HCT116 (cell line): ENCODE results near the gene CENPP. TPM values are rescaled to one million over a fixed set of nuclear protein-coding genes. Genes with fewer than 3 reads are reported as not detected.

Experiments
- ATAC-seq: fragments of 200-7000 bp; cut with Tn5 transposase; 2 replicates; pipeline ENCODE4 v1.9.1; 2020; ENCODE audit warnings: mild to moderate bottlenecking, moderate library complexity
- BruUV-seq: library from RNA; stranded (reverse); fragments of 400-500 nt; replicated peaks from 2 replicates; lab custom pipeline; 2021; lab: Mats Ljungman, UMichigan
- CTCF ChIA-PET: fragments of 300-600 bp; sonication (Branson Sonifier 250); formaldehyde crosslinking; loops from one replicate; lab custom pipeline; 2021; ENCODE audit warnings: antibody characterized with exemption; lab: Charles Lee
- POLR2A ChIA-PET: fragments of 300-600, 350-600 bp; sonication (Branson Sonifier 250); formaldehyde crosslinking; loops from one replicate; lab custom pipeline; 2021; ENCODE audit warnings: antibody characterized with exemption; lab: Charles Lee
- RAD21 ChIA-PET, 2 experiments: fragments of 300-600 bp; sonication (Branson Sonifier 250); formaldehyde crosslinking; loops; one replicate each; lab custom pipeline; 2023; ENCODE audit warnings: low total read pairs in 2 of 2; ENCODE audit not compliant: uncharacterized antibody in 2 of 2, unreplicated experiment in 2 of 2, low non-redundant PET in 1 of 2; lab: Charles Lee
- DNase-seq: peaks from one replicate; pipeline ENCODE4 v3.0.0-alpha.2; 2010; ENCODE audit warnings: low read depth, low spot score
- H2AFZ ChIP-seq: fragments of 200-600 bp; shearing (Covaris generic), sonication (generic); 2 replicates; pipeline ENCODE4 v1.6.1; 2017; ENCODE audit warnings: low read depth, mixed run types, mixed read lengths, antibody characterized with exemption, low read length; ENCODE audit not compliant: poor library complexity, severe bottlenecking
- H3K27ac ChIP-seq: 2 replicates; pipeline ENCODE4 v1.5.1; 2012; ENCODE audit warnings: low read depth, low read length
- H3K27me3 ChIP-seq: fragments of 200-600 bp; sonication (generic); 2 replicates; pipeline ENCODE4 v1.6.1; 2016; ENCODE audit warnings: mixed run types, low read length, mixed read lengths; ENCODE audit not compliant: insufficient read depth
- H3K36me3 ChIP-seq, 2 experiments: fragments of 200-500 bp in 1 of 2; fragments of 200-600 bp in 1 of 2; sonication (Bioruptor generic) in 1 of 2; sonication (generic) in 1 of 2; 2 replicates each; pipeline versions ENCODE4 v1.5.1 to v1.6.1; 2014 to 2016; ENCODE audit warnings: low read length in 2 of 2, inconsistent platforms in 1 of 2, mixed read lengths in 1 of 2, mixed run types in 1 of 2; ENCODE audit not compliant: insufficient read depth in 2 of 2, control insufficient read depth in 1 of 2
- H3K4me1 ChIP-seq, 2 experiments: fragments of 200-600 bp in 1 of 2; sonication (generic) in 1 of 2; 2 replicates each; pipeline versions ENCODE4 v1.5.1 to v1.6.1; 2012 to 2017; ENCODE audit warnings: low read length in 2 of 2, inconsistent platforms in 1 of 2, mild to moderate bottlenecking in 1 of 2, mixed read lengths in 1 of 2, mixed run types in 1 of 2, moderate library complexity in 1 of 2; ENCODE audit not compliant: insufficient read depth in 2 of 2, control insufficient read depth in 1 of 2
- H3K4me2 ChIP-seq: fragments of 200-600 bp; sonication (generic); 2 replicates; pipeline ENCODE4 v1.6.1; 2017; ENCODE audit warnings: mixed run types, low read length, mixed read lengths
- H3K4me3 ChIP-seq, 2 experiments: fragments of 200-600 bp in 1 of 2; sonication (generic) in 1 of 2; replicated peaks in 1 of 2; 2 replicates each; pipeline ENCODE4 v1.5.1; 2011 to 2016; ENCODE audit warnings: low read length in 2 of 2, control low read depth in 1 of 2, low read depth in 1 of 2, mild to moderate bottlenecking in 1 of 2, mixed read lengths in 1 of 2, mixed run types in 1 of 2
- H3K79me2 ChIP-seq: fragments of 200-600 bp; sonication (generic); 2 replicates; pipeline ENCODE4 v1.6.1; 2017; ENCODE audit warnings: mild to moderate bottlenecking, mixed run types, low read length, moderate library complexity, mixed read lengths; ENCODE audit not compliant: insufficient read depth
- H3K9ac ChIP-seq: fragments of 200-600 bp; sonication (generic); 2 replicates; pipeline ENCODE4 v1.6.1; 2016; ENCODE audit warnings: low read length, mixed read lengths
- H3K9me2 ChIP-seq: fragments of 200-600 bp; sonication (generic), shearing (Covaris generic); 2 replicates; pipeline ENCODE4 v1.6.1; 2017; ENCODE audit warnings: mixed run types, mild to moderate bottlenecking, moderate library complexity; ENCODE audit not compliant: insufficient read depth
- H3K9me3 ChIP-seq, 2 experiments: fragments of 200-500 bp in 1 of 2; fragments of 200-600 bp in 1 of 2; sonication (Bioruptor generic) in 1 of 2; sonication (generic) in 1 of 2; 2 replicates each; pipeline ENCODE4 v1.6.1; 2014 to 2017; ENCODE audit warnings: low read length in 2 of 2, mixed read lengths in 2 of 2, inconsistent platforms in 1 of 2, low read depth in 1 of 2, mild to moderate bottlenecking in 1 of 2, mixed run types in 1 of 2, moderate library complexity in 1 of 2; ENCODE audit not compliant: control insufficient read depth in 1 of 2, insufficient read depth in 1 of 2
- H4K20me1 ChIP-seq: fragments of 200-600 bp; sonication (generic), shearing (Covaris generic); 2 replicates; pipeline ENCODE4 v1.6.1; 2017; ENCODE audit warnings: mixed run types, mild to moderate bottlenecking, moderate library complexity; ENCODE audit not compliant: insufficient read depth
- CBX3 ChIP-seq: IDR thresholded peaks from 2 replicates; pipeline ENCODE4 v1.6.1; 2012; ENCODE audit warnings: low read depth
- CEBPB ChIP-seq: IDR thresholded peaks from 2 replicates; pipeline ENCODE4 v1.6.1; 2012; ENCODE audit warnings: low read depth
- EZH2 ChIP-seq: fragments of 200-600 bp; sonication (generic); IDR thresholded peaks from 2 replicates; pipeline ENCODE4 v1.6.1; 2017; ENCODE audit warnings: antibody characterized with exemption, mixed run types
- EZH2phosphoT487 ChIP-seq: fragments of 200-600 bp; IDR thresholded peaks from 2 replicates; pipeline ENCODE4 v1.6.1; 2018; ENCODE audit warnings: antibody characterized with exemption, borderline replicate concordance
- FOSL1 ChIP-seq: IDR thresholded peaks from 2 replicates; pipeline ENCODE4 v1.6.1; 2012; ENCODE audit warnings: low read depth
- JUND ChIP-seq: IDR thresholded peaks from 2 replicates; pipeline ENCODE4 v1.6.1; 2012
- POLR2AphosphoS5 ChIP-seq: IDR thresholded peaks from 2 replicates; pipeline ENCODE4 v1.6.1; 2011; ENCODE audit warnings: mild to moderate bottlenecking, low read depth, low read length, moderate library complexity
- RAD21 ChIP-seq: IDR thresholded peaks from 2 replicates; pipeline ENCODE4 v1.6.1; 2012; ENCODE audit warnings: low read depth, mild to moderate bottlenecking
- SIN3A ChIP-seq: IDR thresholded peaks from 2 replicates; pipeline ENCODE4 v1.6.1; 2012; ENCODE audit warnings: low read depth
- SP1 ChIP-seq: IDR thresholded peaks from 2 replicates; pipeline ENCODE4 v1.6.1; 2012; ENCODE audit warnings: low read depth
- SRF ChIP-seq: IDR thresholded peaks from 2 replicates; pipeline ENCODE4 v1.6.1; 2012; ENCODE audit warnings: low read depth
- TCF7L2 ChIP-seq: IDR thresholded peaks from 2 replicates; pipeline ENCODE4 v1.7.0; 2011; ENCODE audit warnings: borderline replicate concordance, inconsistent platforms; ENCODE audit not compliant: insufficient read depth, insufficient read length; ENCODE audit errors: extremely low read depth
- YY1 ChIP-seq: IDR thresholded peaks from 2 replicates; pipeline ENCODE4 v1.6.1; 2011; ENCODE audit warnings: low read length, low read depth, moderate library complexity, mild to moderate bottlenecking; ENCODE audit not compliant: insufficient replicate concordance; ENCODE audit errors: extremely low read depth
- ZFX ChIP-seq: fragments of 450-650 bp; IDR thresholded peaks from 2 replicates; pipeline ENCODE4 v1.6.1; 2017
- intact Hi-C: fragments of 100-400 bp; cut with micrococcal nuclease; formaldehyde crosslinking; loops from 2 replicates; pipeline ENCODE4 v1.10.0; 2022
- total RNA-seq: library from RNA; stranded (reverse); gene quantifications from one replicate; pipeline ENCODE4 v1.2.1, GENCODE V29; 2021; ENCODE audit not compliant: unreplicated experiment
- TF ChIP-seq, protein P1 (sequence below): IDR thresholded peaks from 2 replicates; pipeline ENCODE4 v1.6.1; 2011; ENCODE audit warnings: mild to moderate bottlenecking, low read length, moderate library complexity; ENCODE audit not compliant: insufficient replicate concordance; ENCODE audit errors: extremely low read depth
- TF ChIP-seq, protein P2 (sequence below): IDR thresholded peaks from 2 replicates; pipeline ENCODE4 v1.6.1; 2012
- TF ChIP-seq, protein P3 (sequence below): IDR thresholded peaks from 2 replicates; pipeline ENCODE4 v1.6.1; 2012
- TF ChIP-seq, protein P4 (sequence below), 3 experiments: fragments of 200-600 bp in 1 of 3; sonication (generic) in 1 of 3; IDR thresholded peaks in 2 of 3; conservative IDR thresholded peaks in 1 of 3; 2 replicates each; pipeline ENCODE4 v1.5.1; 2012 to 2017; ENCODE audit warnings: low read depth in 2 of 3, low read length in 2 of 3, antibody characterized with exemption in 1 of 3, borderline replicate concordance in 1 of 3, control low read depth in 1 of 3, mild to moderate bottlenecking in 1 of 3, mixed read lengths in 1 of 3, mixed run types in 1 of 3, moderate library complexity in 1 of 3; ENCODE audit not compliant: insufficient read depth in 1 of 3
- TF ChIP-seq, protein P5 (sequence below): IDR thresholded peaks from 2 replicates; pipeline ENCODE4 v1.6.1; 2012; ENCODE audit warnings: low read depth

The CENPP gene
- total RNA-seq, 1 experiment from 2014 or later = 7.0 TPM

DNA sequence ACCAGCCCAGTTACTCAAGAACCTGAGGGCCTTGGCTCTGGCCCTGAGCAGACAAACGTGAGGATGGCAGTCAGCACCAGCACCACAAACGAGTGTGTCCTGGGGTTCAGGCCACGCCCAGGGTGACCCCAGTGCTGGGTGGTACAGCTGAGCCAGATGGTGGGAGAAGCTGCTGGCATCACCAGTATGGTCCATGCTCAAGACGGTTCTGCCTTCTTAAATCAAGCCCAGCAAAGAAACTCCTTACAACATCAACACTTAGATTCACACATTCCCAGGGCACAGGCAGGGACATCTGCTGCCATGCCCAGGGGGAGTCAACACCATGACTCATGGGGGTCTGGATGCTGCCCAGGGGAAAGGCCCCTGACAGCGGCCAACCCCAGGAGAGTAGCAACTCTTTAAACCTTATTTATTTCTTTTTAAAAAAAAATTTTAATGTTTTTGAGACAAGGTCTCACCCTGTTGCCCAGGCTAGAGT is 312.9 kb downstream of the CENPP start (continued):
- no peak for TF ChIP-seq SRF
- no peak for TF ChIP-seq JUND

DNA sequence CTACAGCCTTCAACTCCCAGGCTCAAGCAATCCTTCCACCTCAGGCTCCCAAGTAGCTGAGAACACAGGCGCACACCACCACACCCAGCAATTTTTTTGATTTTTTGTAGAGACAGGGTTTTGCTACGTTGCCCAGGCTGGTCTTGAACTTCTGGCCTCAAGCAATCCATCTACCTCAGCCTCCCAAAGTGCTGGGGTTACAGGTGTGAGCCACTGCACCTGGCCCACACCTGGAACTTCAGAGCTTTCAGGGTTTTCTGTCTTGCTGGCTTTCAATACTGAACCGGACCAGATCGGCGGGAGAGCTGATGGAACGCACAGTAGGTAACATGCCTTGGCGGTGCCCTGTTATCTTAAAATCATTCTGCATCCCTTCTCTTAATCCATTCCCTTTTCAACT is 313.4 kb downstream of the CENPP start:
- no TSS peak for BruUV-seq
- ChIA-PET RAD21 (no interaction called here), CTCF (no interaction called here), POLR2A (no interaction called here)
- Histone ChIP-seq H2AFZ (no peak overlapping the region), H3K9ac (no peak overlapping the region), H3K27me3 (no peaks in the 10 kb centered on the region), H3K4me1 (no peaks in the 10 kb centered on the region), H3K36me3 (peaks cover 20 to 42% of the 10 kb centered on the region in 2 experiments; a peak in 3 of 4 replicates), H4K20me1 (no peaks in the 10 kb centered on the region), H3K4me3 (no peak overlapping the region), H3K79me2 (no peaks in the 10 kb centered on the region), H3K9me2 (no peaks in the 10 kb centered on the region), H3K9me3 (no peaks in the 10 kb centered on the region), H3K27ac (no peak overlapping the region), H3K4me2 (no peak overlapping the region)
- ATAC-seq (no peak), DNase-seq (no peak)
- intact Hi-C loops = no loop called here
- TF ChIP-seq SRF (no peak), YY1 (no peak), RAD21 (no peak), TCF7L2 (no peak), EZH2 (no peak), JUND (no peak), CEBPB (no peak), EZH2phosphoT487 (no peak), FOSL1 (no peak), ZFX (no peak), CBX3 (no peak), SP1 (no peak), POLR2AphosphoS5 (no peak), SIN3A (no peak)
- TF ChIP-seq, protein P1, sequence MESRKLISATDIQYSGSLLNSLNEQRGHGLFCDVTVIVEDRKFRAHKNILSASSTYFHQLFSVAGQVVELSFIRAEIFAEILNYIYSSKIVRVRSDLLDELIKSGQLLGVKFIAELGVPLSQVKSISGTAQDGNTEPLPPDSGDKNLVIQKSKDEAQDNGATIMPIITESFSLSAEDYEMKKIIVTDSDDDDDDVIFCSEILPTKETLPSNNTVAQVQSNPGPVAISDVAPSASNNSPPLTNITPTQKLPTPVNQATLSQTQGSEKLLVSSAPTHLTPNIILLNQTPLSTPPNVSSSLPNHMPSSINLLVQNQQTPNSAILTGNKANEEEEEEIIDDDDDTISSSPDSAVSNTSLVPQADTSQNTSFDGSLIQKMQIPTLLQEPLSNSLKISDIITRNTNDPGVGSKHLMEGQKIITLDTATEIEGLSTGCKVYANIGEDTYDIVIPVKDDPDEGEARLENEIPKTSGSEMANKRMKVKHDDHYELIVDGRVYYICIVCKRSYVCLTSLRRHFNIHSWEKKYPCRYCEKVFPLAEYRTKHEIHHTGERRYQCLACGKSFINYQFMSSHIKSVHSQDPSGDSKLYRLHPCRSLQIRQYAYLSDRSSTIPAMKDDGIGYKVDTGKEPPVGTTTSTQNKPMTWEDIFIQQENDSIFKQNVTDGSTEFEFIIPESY = no peak
- TF ChIP-seq, protein P2, sequence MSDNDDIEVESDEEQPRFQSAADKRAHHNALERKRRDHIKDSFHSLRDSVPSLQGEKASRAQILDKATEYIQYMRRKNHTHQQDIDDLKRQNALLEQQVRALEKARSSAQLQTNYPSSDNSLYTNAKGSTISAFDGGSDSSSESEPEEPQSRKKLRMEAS = no peak
- TF ChIP-seq, protein P3, sequence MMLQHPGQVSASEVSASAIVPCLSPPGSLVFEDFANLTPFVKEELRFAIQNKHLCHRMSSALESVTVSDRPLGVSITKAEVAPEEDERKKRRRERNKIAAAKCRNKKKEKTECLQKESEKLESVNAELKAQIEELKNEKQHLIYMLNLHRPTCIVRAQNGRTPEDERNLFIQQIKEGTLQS = no peak
- TF ChIP-seq, protein P4, sequence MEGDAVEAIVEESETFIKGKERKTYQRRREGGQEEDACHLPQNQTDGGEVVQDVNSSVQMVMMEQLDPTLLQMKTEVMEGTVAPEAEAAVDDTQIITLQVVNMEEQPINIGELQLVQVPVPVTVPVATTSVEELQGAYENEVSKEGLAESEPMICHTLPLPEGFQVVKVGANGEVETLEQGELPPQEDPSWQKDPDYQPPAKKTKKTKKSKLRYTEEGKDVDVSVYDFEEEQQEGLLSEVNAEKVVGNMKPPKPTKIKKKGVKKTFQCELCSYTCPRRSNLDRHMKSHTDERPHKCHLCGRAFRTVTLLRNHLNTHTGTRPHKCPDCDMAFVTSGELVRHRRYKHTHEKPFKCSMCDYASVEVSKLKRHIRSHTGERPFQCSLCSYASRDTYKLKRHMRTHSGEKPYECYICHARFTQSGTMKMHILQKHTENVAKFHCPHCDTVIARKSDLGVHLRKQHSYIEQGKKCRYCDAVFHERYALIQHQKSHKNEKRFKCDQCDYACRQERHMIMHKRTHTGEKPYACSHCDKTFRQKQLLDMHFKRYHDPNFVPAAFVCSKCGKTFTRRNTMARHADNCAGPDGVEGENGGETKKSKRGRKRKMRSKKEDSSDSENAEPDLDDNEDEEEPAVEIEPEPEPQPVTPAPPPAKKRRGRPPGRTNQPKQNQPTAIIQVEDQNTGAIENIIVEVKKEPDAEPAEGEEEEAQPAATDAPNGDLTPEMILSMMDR (IDR thresholded peaks at IDR 0.05 in 2 of 3, conservative IDR thresholded peaks at IDR 0.05 in 1 of 3; ENCODE audit: borderline replicate concordance in 1 of 3, insufficient read depth in 1 of 3, low read depth in 2 of 3, low read length in 2 of 3) = no peak
- TF ChIP-seq, protein P5, sequence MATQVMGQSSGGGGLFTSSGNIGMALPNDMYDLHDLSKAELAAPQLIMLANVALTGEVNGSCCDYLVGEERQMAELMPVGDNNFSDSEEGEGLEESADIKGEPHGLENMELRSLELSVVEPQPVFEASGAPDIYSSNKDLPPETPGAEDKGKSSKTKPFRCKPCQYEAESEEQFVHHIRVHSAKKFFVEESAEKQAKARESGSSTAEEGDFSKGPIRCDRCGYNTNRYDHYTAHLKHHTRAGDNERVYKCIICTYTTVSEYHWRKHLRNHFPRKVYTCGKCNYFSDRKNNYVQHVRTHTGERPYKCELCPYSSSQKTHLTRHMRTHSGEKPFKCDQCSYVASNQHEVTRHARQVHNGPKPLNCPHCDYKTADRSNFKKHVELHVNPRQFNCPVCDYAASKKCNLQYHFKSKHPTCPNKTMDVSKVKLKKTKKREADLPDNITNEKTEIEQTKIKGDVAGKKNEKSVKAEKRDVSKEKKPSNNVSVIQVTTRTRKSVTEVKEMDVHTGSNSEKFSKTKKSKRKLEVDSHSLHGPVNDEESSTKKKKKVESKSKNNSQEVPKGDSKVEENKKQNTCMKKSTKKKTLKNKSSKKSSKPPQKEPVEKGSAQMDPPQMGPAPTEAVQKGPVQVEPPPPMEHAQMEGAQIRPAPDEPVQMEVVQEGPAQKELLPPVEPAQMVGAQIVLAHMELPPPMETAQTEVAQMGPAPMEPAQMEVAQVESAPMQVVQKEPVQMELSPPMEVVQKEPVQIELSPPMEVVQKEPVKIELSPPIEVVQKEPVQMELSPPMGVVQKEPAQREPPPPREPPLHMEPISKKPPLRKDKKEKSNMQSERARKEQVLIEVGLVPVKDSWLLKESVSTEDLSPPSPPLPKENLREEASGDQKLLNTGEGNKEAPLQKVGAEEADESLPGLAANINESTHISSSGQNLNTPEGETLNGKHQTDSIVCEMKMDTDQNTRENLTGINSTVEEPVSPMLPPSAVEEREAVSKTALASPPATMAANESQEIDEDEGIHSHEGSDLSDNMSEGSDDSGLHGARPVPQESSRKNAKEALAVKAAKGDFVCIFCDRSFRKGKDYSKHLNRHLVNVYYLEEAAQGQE = no peak
